Mucosa of descending colon (tissue), 3 donors: ENCODE data around the gene BLM. TPM values are rescaled to one million over a fixed set of nuclear protein-coding genes. Genes with fewer than 3 reads are reported as not detected.

Source experiments
- ATAC-seq: fragments of 200-7000 bp; cut with Tn5 transposase; one replicate; pipeline ENCODE4 v1.9.1; 2020; ENCODE audit warnings: mild to moderate bottlenecking, moderate library complexity
- DNase-seq, 3 donors: peaks; one replicate each; pipeline ENCODE4 v3.0.0-alpha.2; 2020
- H3K36me3 ChIP-seq: fragments of 200-600 bp; one replicate; pipeline ENCODE4 v1.8.0; 2021; ENCODE audit warnings: low read depth, mild to moderate bottlenecking
- H3K4me1 ChIP-seq: fragments of 200-600 bp; one replicate; pipeline ENCODE4 v1.8.0; 2021; ENCODE audit warnings: low read depth, mild to moderate bottlenecking
- H3K4me3 ChIP-seq: fragments of 200-600 bp; one replicate; pipeline ENCODE4 v1.8.0; 2021; ENCODE audit warnings: mild to moderate bottlenecking
- H3K9me3 ChIP-seq: fragments of 200-600 bp; one replicate; pipeline ENCODE4 v1.8.0; 2021; ENCODE audit warnings: mild to moderate bottlenecking
- CTCF ChIP-seq: fragments of 200-600 bp; IDR thresholded peaks from one replicate; pipeline ENCODE4 v1.8.0; 2022; ENCODE audit warnings: antibody characterized with exemption, mild to moderate bottlenecking
- intact Hi-C, 2 donors: fragments of 100-400 bp; cut with DNase I in 1 of 2; cut with micrococcal nuclease in 1 of 2; formaldehyde crosslinking; loops; one replicate each; pipeline versions ENCODE4 v1.11.0 to v1.11.1; 2022; cut with DNase I, micrococcal nuclease
- total RNA-seq, 3 donors: library from RNA; stranded (reverse); fragmentation: NEBNext Ultra II Directional in 2 of 3; extraction: Animal tissue kit (Norgen Biotek cat#: 25700) in 2 of 3; gene quantifications; one replicate each; pipeline versions ENCODE4 v1.2.1 to v1.2.4, GENCODE V29; 2021 to 2023
- donor health status: DM: no; HTN: no; CAD: no; lungs with moderate emphysema.
- donor health status: DM: no; HTN: no; CAD: no.
- donor health status: DM: no; HTN: yes; CAD: no.

BLM gene
- total RNA-seq, 3 donors from 2014 or later: 2.9 to 7.2 (median 4.1) TPM

GRCh38 chr15:90763366-90764099, 46.4 kb downstream of the BLM start:
- no peak overlapping the region for H3K4me3 ChIP-seq
- TF ChIP-seq CTCF: no peak
- H3K36me3 ChIP-seq: no peaks in the 10 kb centered on the region
- H3K4me1 ChIP-seq: no peaks in the 10 kb centered on the region
- H3K9me3 ChIP-seq: no peaks in the 10 kb centered on the region
- DNase-seq (no peak), ATAC-seq (no peak)
- intact Hi-C loops: no loop called here

GRCh38 chr15:90765531-90765930, 48.4 kb downstream of the BLM start:
- ATAC-seq (no peak), DNase-seq (no peak)
- no peak overlapping the region for H3K4me3 ChIP-seq
- H3K4me1 ChIP-seq: no peaks in the 10 kb centered on the region
- no peaks in the 10 kb centered on the region for H3K36me3 ChIP-seq
- intact Hi-C loops: no loop called here
- no peak for TF ChIP-seq CTCF
- no peaks in the 10 kb centered on the region for H3K9me3 ChIP-seq

- no peaks in the 10 kb centered on the region for H3K9me3 ChIP-seq
- no peaks in the 10 kb centered on the region for H3K4me1 ChIP-seq
- DNase-seq (no peak), ATAC-seq (no peak)
- intact Hi-C loops: no loop called here
- no peak overlapping the region for H3K4me3 ChIP-seq
- TF ChIP-seq CTCF: no peak
- no peaks in the 10 kb centered on the region for H3K36me3 ChIP-seq
Measured at GRCh38 chr15:90765966-90766365, 48.8 kb downstream of the BLM start.

GRCh38 chr15:90769375-90769774, 52.2 kb downstream of the BLM start:
- DNase-seq (no peak), ATAC-seq (no peak)
- no peaks in the 10 kb centered on the region for H3K36me3 ChIP-seq
- intact Hi-C loops: no loop called here
- no peaks in the 10 kb centered on the region for H3K4me1 ChIP-seq
- no peak overlapping the region for H3K4me3 ChIP-seq
- TF ChIP-seq CTCF: no peak
- no peaks in the 10 kb centered on the region for H3K9me3 ChIP-seq

- H3K4me1 ChIP-seq: no peaks in the 10 kb centered on the region
- TF ChIP-seq CTCF: no peak
- H3K4me3 ChIP-seq: no peak overlapping the region
- DNase-seq: no peak
- H3K9me3 ChIP-seq: no peaks in the 10 kb centered on the region
- ATAC-seq: no peak
- intact Hi-C loops: no loop called here
- H3K36me3 ChIP-seq: no peaks in the 10 kb centered on the region
Measured at GRCh38 chr15:90773485-90773884, 56.3 kb downstream of the BLM start.
